ENCODE results near the gene OR6B2.

- no peak for TF ChIP-seq CTCF (conservative IDR thresholded peaks at IDR 0.05; ENCODE audit: low read depth, low read length)
- no peak for TF ChIP-seq CHD1 (IDR thresholded peaks at IDR 0.05; ENCODE audit: low read depth, low read length)
- TF ChIP-seq POLR2A (IDR thresholded peaks at IDR 0.05; ENCODE audit: low read depth, low read length) = no peak
- TF ChIP-seq CEBPB (IDR thresholded peaks at IDR 0.05; ENCODE audit: low read depth, low read length) = no peak
- no peak for TF ChIP-seq MXI1 (IDR thresholded peaks at IDR 0.05; ENCODE audit: borderline replicate concordance, low read depth, low read length)
- no peak for TF ChIP-seq BHLHE40 (IDR thresholded peaks at IDR 0.05; ENCODE audit: low read depth, low read length)
- TF ChIP-seq MAZ (IDR thresholded peaks at IDR 0.05; ENCODE audit: borderline replicate concordance, low read depth, low read length) = no peak
- no peak for TF ChIP-seq RAD21 (IDR thresholded peaks at IDR 0.05; ENCODE audit: low read length)
- no peak for TF ChIP-seq ELK1 (IDR thresholded peaks at IDR 0.05; ENCODE audit: borderline replicate concordance, low read depth, low read length)
- TF ChIP-seq SMC3 (IDR thresholded peaks at IDR 0.05; ENCODE audit: low read depth, low read length) = no peak
- TF ChIP-seq RCOR1 (IDR thresholded peaks at IDR 0.05; ENCODE audit: insufficient replicate concordance, low read length) = no peak
These were observed 47.0 kb downstream of the OR6B2 start for GRCh38 chr2:239983004-239983778.
